GM21381 (cell line): Measurements from ENCODE around the gene TSPYL6.

Experiments
- ATAC-seq: cut with Tn5 transposase; IDR thresholded peaks from one replicate; pipeline ENCODE4 v1.9.1; 2021; ENCODE audit warnings: mild to moderate bottlenecking, moderate library complexity; ENCODE audit not compliant: unreplicated experiment

The TSPYL6 gene

DNA sequence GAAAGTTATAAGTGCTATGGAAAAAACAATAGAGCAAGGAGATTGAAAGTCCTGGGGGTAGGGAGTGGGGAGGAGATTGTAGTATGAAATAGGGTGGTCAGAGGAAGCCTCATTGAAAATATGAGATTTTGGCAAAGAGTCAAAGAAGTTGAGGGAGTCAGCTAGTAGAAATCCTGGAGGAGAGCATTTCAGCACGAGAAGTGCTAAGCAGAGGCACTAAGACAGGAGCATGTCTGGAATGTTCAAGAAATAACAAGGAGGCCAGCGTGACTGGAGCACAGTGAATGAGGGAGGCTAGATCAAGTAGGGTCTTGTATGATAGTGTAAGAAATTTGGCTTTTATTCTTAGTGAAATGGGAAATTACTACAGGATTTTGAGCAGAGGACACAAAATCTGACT, 2.1 kb upstream of the TSPYL6 start:
- no peak for ATAC-seq

DNA sequence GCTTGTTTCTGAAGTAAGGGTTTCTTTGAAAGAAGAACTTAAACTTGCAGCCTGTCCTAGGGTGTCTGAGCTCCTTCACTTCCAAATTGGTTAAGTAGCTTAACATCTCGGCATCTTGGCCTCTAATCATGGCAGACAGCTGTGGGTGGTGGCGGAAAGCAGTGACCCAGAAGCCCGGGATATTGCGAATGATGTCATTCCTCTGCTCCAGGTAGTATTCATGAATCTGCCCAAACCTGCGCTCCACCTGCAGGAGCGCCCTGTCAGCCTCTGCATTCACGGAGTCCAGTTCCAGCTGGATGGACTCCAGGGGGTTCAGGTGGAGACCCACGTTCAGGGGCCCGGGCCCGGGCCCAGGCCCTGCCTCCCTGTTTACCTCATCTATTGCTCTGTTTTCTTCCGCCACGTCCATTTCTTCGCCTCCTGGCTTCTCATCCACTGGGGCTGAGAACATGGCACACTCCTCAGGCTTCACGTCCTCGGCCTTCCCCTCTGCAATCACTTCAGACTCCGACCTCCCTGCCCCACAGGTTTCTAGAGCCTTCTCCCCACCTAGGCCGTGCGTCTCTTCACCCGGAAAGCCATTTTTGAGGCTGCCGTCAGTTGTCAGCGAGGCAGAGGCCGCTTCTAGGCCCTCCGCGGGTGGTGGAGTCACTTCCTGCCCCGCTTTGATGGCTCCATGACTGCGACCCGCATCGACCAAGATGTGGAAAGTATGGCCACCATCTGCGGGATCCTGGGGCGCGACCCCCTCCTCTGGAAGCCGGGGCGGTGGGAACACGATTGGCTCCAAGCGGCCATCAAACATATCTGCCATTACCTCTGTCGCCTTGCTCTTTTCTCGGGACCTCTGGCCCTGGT, 569 bp downstream of the TSPYL6 start:
- no peak for ATAC-seq

DNA sequence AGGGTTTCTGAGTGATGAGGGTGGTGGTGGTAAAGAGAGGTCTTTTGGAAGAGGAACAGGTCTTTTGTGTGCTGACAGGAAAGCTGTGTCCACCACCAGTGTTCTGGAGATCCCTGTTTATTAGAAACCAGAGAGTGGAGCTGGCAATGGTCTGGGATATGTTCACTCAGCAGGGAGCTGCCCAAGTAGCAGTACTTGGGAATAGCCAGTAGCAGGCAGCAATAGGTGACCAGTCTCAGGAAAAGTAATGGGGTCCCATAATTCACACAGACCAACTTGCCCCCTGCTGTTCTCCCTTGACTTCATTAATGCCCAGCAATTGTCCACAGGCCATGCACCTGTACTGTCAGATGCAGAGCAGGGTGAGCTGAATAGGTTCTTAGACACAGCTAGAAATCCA, 1.8 kb downstream of the TSPYL6 start:
- no peak for ATAC-seq

DNA sequence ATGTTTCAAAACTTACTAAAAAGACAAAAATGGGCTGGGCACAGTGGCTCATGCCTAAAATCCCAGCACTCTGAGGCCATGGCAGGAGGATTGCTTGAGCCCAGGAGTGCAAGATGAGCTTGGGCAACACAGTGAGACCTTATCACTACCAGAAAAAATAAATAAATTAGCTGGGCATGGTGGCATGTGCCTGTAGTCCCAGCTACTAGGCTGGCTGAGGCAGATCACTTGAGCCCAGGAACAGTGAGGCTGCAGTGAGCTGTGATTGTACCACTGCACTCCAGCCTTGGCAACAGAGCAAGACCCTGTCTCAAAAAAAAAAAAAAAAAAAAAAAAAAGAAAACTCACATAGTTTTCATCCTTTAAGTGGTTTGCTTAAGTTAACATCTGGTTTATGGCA, 6.4 kb downstream of the TSPYL6 start:
- ATAC-seq = no peak

DNA sequence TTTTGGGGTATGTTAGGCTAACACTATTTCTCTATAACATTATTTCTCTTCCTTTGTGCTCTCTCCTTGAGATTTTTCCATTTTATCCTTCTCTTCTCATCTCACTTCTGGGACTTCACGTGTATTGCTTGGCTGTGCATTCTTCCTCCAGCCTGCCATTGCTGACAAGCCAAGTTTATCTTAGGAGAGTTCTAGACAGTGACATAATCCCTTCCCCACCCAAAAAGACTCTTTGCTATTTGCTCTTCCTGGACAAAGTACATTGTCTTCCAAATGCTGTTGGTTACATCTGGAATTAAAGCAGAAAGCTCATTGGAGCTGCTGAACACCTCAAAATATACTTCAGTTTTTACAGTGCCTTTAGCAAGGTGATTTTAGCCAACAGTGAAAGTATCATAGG, 8.9 kb downstream of the TSPYL6 start:
- no peak for ATAC-seq

DNA sequence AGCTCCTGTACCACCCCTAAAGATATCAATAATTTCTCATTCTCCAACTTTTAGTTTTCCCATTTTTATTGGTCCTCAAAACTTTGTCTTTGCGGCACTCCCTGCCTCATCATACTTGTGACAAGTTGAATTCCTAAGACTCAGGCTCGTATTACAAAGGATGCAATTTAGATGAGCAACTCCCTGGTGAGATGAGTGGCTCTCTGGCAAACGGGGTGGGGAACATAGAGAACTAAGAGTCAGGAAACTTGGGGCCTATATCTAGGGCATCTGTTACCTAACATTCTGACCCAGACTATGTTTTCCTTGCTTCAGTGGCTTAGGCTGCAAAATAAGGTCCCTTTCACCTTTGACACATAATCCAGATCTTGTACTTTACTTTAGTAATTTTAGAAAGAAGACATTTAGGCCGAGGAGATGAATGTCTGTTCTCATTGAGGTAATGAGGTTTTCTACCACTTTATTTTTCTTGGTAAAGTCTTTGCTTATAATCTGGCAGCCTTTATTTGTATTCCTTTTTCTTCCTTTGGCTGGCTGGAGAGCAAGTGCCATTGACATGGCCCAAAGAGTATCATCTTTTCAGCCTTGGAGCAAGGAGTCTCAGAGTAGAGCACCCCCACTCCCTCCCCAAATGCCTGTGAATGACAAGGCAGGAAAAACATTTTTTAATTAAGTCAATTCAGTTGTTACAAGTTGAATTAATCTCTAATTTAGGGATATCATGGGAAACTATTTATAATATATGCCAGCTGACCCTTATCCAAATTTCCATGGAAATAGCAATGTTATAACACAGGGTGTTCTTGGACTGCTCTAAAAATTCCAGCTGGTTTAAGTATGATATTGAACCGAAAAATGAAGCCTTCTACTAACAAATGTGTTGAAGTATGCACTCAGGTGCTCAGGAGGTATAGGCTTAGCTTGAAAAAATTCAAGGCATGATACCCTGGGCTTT, 15.2 kb downstream of the TSPYL6 start:
- ATAC-seq = no peak

DNA sequence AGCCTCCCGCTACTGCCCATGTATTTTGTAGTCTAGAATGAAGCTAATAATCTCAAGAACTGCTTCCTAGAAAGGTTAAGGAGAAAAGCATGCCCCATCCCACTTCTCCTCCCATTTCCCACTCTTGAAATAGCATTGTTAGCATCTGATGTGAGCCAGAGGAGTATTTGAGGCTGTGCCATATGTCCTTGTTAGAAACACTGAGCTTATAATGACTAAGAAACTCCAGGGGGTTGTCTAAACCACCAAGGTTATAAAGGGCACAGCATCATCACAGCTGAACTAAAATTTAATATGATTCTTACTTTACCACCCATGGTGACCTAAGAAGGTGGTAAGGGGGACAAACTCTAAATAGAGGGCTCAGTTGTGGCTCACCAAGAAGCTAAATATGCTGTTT, 16.6 kb downstream of the TSPYL6 start:
- no peak for ATAC-seq

DNA sequence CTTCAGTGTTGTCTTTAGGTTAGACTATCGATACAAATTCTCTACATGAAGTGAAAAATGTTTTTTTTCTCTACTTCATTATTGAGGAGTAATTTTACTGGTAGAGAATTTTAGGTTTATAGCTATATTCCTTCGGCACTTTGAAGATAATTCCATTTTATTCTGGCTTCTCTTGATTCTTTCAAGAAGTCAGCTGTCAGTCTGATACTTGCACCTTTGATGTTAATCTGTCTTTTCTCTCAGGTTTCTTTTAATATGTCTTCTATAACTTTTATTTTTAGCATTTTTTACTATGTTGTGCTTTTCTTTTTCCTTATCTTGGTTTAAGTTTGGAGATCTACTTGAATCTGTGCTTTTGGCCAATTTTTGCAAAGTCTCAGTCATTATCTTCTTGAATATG, 18.6 kb downstream of the TSPYL6 start:
- no peak for ATAC-seq

DNA sequence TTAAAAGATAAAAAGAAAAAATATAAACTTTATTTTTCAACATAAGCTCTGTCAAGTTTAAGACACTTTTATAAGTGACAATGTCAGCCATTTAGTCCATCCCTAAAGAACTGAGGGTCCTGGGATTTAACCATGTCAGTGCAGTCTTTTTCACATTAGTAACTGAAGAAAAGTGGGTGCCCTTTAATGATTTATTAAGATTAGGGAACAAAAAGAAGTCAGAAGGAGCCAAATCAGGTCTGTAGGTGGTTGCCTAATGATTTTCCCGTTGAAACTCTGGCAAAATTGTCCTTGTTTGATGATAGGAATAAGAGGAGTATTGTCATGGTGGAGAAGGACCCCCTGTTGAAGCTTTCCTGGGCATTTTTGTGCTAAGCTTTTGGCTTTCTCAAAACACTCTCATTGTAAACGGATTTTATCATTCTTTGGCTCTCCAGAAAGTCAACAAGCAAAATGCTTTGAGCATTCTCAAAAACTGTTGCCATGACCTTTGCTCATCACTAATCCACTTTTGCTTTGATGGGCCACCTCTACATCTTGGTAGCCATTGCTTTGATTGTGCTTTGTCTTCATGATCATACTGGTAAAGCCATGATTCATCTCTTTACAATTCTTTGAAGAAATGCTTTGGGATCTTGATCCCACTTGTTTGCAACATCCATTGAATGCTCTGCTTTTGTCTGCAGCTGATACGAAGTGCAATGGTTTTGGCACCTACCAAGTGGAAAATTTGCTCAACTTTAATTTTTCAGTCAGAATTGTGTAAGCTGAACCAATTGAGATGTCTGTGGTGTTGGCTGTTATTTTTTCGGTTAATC, 22.0 kb downstream of the TSPYL6 start:
- ATAC-seq = no peak

DNA sequence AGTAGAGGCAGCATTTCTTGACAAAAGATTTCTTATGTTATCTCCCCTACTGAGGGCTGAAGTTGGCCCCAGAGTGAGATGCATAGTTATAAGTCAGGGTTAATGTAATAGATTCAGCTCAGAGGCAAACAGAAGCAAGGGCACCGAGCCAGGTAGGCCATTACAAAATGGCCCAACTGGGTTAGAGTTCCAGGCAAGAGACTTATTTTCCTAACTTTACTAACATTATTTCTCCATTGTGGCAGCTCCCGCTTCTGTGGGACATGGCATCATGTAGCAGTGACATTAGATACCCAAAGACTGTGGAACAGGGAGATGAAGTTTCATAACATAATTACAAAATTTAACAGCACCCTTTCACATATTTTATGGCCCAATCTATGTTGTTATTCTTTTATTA, 27.1 kb downstream of the TSPYL6 start:
- ATAC-seq = no peak

DNA sequence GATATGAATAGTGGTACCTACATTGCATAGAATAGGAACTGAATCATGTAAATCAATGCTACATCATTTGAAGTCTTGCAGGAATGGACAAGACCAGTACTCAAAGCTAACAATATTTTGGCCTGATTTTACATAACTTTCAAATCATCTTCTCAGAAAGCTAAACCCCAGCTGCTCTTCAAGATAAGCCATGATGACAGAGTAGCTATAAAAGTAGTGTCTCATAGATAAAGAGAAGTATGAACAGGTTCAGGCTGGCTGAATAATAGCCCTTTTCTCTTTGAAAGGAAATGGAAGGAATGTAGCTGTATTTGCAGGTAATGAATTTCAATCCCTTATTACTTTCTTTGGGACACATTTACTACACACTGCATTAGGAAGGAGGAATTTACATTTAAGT, 28.2 kb downstream of the TSPYL6 start:
- ATAC-seq = no peak

DNA sequence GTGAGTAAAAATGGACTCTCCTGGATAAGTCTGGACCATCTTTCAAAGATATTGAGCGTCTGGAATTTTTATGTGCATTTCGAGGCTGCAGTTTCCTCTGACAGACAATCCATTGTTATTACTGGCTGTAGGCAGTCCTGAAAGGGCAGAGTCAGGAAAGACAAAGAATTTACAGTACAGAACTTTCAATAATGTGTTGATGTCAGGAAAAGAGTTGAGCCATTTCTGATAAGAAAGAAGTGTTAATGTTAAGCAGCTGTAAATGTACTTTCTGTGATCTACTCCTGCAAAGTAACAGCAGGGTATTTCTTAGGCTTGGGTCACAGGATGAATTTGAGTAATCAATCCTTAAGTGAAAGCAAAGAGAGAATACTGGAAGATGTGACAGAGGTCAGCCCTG, 29.8 kb downstream of the TSPYL6 start:
- no peak for ATAC-seq

DNA sequence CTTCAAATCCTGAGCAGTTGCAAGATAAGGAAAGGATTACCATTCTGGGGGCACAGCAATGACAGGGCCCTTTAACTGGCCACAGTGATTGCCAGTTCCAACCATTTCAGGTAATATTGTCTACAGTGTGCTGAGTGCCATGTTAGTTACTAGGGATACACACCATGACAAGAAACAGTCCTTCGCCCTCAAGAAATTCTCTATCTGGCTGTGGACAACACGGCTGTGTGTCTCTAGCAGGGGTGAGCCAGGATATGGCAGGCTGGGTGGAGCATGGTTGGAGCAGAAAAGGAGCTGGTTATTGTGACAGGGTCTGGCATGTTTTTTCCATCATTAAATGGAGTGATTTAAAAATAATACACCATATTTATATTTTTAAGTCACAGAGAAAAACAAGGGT, 31.0 kb downstream of the TSPYL6 start:
- ATAC-seq = no peak

DNA sequence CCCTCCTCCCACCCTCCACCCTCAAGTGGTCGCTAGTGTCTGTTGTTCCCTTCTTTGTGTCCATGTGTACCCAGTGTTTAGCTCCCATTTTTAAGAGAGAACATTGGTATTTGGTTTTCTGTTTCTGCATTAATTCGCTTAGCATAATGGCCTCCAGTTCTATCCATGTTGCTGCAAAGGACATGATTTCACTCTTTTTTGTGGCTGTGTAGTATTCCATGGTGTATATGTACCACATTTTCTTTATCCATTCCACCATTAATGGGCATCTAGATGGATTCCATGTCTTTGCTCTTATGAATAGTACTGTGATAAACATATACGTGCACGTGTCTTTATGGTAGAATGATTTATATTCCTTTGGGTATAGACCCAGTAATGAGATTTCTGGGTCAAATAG, 42.9 kb downstream of the TSPYL6 start:
- no peak for ATAC-seq

DNA sequence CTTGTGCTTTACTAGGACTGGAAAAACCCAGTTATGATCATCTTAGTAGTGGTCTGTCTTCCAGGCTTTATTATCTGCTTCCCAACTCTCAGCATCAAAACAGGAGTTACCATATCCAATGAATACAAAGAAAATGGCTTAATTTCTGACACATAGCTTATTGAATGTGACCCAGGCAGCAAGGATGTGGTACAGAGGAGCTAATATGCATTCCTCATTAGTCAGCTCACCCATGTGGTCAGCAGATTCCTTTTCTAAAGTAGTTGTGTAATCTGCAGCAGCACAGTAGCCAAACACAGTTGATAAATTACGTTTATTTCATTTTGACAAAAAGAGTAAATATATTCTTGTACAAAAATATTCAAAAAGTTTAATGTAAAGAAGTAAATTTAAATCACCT, 43.6 kb downstream of the TSPYL6 start:
- no peak for ATAC-seq

DNA sequence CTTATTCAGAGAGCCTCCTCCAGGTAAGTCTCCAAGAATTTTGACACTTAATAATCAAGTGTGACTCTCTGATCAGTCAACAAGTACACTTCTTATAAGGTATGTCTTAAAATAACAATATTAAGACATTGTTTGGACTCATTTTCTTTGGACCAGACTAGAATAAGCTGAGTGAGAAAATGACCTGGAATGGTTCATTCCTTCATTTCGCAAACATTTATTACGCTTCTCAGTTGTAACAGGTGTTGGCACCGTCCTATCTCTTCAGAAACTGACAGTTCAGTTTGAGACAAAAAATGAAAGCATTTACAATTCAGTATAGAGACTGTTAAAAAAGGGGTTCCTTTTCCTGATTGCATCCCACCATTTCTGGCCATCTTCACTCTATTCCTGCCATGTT, 46.6 kb downstream of the TSPYL6 start:
- ATAC-seq = no peak

DNA sequence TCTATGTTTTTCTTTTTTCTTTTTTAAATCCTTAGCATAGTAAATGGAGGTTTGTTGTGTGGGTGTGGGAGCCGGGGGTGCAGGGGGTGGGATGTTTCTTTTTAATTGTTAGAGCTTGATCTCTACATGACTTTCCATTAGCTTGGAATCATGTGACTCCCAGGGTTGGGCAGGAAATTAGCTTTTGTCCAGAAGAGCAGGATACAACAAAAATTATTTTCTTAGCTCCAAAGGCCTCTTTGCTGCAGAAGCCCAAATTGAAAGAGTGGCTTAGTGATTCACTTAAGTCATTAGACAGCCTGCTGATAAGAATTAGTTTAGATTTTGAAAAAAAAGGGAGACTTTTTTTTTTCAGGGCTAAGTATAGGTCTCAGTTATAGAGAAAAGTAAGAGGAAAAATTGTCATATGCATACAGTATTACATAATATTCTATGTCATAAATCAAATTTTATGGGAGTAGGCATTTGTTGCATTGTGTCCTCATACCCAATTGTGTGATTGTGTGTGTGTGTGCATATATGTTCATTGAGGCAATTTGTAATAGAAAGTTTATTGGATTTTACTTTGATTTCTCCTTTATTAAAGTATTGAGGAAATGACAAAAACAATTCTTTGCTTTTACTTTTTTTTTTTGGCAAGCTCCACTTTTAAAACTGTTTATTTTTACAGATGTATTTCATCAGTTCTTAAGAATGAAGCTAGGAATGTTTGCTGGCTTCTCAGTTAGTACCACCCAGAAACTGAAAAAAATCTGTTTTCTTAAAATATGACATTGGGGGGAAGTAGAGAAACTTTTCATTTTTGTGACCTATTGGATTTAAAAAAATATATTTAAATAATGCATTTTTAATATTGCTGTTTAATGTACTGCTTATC, 47.4 kb downstream of the TSPYL6 start:
- ATAC-seq = no peak

DNA sequence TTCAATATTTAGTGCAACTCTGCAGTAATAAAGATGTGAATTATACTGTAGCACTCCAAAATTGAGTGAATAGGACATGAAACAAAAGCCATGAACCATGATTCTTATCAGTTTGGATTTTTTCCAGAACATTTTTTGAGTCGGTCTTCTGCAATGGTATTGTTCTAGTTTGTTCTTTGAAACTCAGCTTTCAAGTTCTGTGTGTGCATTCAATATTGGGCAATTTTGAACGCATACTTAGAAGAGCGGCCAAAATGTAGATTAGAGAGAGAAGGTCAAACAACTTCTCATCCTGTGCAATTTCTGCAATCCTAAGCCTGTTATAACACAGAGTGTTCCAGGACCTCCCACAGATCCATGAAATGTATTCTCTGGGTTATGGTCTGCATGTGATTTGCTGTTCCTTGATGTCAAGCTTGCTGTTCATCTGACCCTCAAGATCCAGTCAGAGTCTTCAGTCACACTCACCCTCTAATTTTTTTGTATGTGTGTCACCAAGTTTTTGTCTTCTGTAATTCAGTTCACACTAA, 48.3 kb downstream of the TSPYL6 start:
- ATAC-seq = no peak

DNA sequence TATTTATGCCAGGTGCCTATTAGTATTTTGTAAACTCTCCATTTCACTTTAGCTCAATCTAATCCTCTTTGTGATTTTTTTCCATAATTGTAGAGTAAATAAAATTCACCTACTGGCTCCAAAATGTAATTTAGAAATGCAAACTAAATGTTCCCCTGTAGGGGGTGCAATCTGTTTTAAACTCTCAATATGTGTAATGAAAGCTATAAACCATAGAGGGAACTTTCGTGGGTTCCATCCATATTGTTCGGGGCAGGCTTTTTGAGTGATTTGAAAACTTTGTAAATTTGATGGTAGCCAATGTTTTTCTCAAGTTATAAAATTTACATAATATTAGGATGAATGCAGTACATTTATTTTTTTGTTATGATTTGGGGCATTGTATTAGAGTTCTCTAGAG, 49.4 kb downstream of the TSPYL6 start:
- ATAC-seq = no peak

DNA sequence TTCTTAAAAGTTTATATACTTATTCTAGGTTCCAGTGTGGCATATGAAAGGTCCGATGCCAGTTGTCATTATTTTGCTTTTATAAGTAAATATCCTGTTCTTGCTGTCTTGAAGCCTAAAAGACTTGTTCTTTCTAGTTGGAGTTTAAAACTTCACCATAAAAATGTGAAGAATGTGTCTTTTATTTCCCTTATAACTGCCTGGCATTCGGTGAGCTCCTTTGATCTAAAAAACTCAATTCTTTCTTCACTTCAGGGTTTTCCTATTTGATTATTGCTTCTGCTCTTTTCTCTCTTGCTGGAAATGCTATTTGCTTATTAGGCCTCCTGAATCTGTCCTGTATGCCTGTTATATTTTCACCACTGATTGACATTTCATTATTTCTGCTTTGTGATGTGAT, 51.6 kb downstream of the TSPYL6 start:
- ATAC-seq = no peak
